ENCODE data around the gene AP1M1. TPM values are rescaled to one million over a fixed set of nuclear protein-coding genes. Genes with fewer than 3 reads are reported as not detected.

The AP1M1 gene
- total and polyA plus RNA-seq, 2 of the 4 experiments (the other 2 are of a cell fraction), result 85.1 to 99.1 TPM

DNA sequence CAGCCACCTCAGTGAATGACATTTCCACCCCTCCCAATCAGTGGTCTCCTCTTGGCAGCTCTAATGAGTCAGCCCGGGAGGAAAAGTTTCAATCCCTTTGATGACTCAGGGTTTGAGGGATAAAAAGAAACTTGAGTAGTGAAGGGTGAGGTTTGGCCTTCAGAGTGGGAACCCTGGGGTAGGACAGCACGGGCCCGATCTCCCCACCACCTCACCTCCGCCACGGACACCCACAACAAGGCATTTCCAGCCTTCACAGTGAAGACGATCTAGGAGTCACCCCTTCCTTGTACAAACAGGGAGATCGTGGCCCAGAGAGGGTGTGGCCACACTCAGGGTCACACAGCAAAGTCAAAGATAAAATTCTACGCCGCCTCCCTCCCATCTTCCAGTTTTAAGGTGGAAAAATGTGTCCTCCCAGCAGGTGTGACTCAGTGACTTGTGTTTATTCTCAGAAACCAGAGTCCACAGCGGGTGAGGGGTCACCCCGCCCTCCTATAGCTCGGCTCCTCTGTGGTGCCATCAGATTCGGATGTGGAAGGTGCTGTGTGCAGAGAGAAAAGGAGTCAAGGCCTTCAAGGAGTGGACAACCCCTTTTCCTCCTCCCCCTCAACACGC is 36.7 kb upstream of the AP1M1 start:
- peak; percentile 87 for DNase-seq
- WGBS, 2 experiments (ENCODE audit: extremely low coverage in 2 of 2, insufficient read length in 1 of 2), result no CpG with 5 or more reads among the region's 14 CpGs
- no peaks in the 10 kb centered on the region for H3K79me1 ChIP-seq (ENCODE audit: low read depth in 1 of 2, low read length in 2 of 2)
- peak overlapping the region; percentile 89 for H2AFZ ChIP-seq (replicated peaks; ENCODE audit: low read length, poor library complexity)
- peak overlapping the region; percentile 50 for H3K4me2 ChIP-seq (ENCODE audit: low read depth, low read length)
- H2AK9ac ChIP-seq (replicated peaks; ENCODE audit: low read depth, low read length, poor library complexity), result peak overlapping the region; percentile 94
- H3K56ac ChIP-seq (ENCODE audit: extremely low read depth, insufficient read depth, low read length), result 0 out of 2 replicates have a peak overlapping the region, but pooled peaks have one; percentile 12
- no peaks in the 10 kb centered on the region for H3K27me3 ChIP-seq (ENCODE audit: control insufficient read depth, insufficient read depth, low read length)
- peak overlapping the region; percentile 79 for H4K91ac ChIP-seq (ENCODE audit: insufficient read depth, low read depth, low read length)
- peak overlapping the region; percentile 51 to 94; a peak in 3 of 4 replicates for H4K8ac ChIP-seq (ENCODE audit: low read depth in 2 of 2, low read length in 2 of 2)
- no peaks in the 10 kb centered on the region for H3K9me3 ChIP-seq (ENCODE audit: control insufficient read depth, insufficient read depth, low read length)
- dilution Hi-C loops (cut with HindIII; ENCODE audit: low sequenced_read_pairs, unreplicated experiment) (no loop called here), in situ Hi-C loops (cut with MboI; ENCODE audit: low sequenced_read_pairs) (no loop called here), intact Hi-C loops (cut with micrococcal nuclease) (no loop called here)
- POLR2A ChIA-PET (ENCODE audit: unreplicated experiment), result no interaction called here
- peak overlapping the region; percentile 93 for H2BK120ac ChIP-seq (ENCODE audit: low read depth, low read length)
- H3K4ac ChIP-seq (ENCODE audit: low read depth, low read length), result peak overlapping the region; percentile 90
- no TSS peak for BruUV-seq (replicated peaks)
- H3K23ac ChIP-seq (ENCODE audit: low read depth, low read length), result peak overlapping the region; percentile 11; the same call in 1 of the 2 replicates
- peaks cover 8% of the 10 kb centered on the region for H3K4me1 ChIP-seq (ENCODE audit: control insufficient read depth, insufficient read depth, low read length)
- no peaks in the 10 kb centered on the region for H4K20me1 ChIP-seq (ENCODE audit: insufficient read depth, low read length)
- peak overlapping the region; percentile 35; the same call in 1 of the 2 replicates for H3K14ac ChIP-seq (replicated peaks; ENCODE audit: low read depth, low read length)
- peaks cover 8% of the 10 kb centered on the region for H3K9me1 ChIP-seq (ENCODE audit: insufficient read depth, low read length)
- H4K5ac ChIP-seq (ENCODE audit: low read depth, low read length), result no peak overlapping the region
- H3K18ac ChIP-seq (ENCODE audit: low read depth, low read length), result peak overlapping the region; percentile 31; the same call in 1 of the 2 replicates
- CTCF ChIA-PET, result no interaction called here
- H2BK5ac ChIP-seq (ENCODE audit: low read depth, low read length, poor library complexity, severe bottlenecking), result peak overlapping the region; percentile 84
- H2BK20ac ChIP-seq (ENCODE audit: low read depth, low read length), result peak overlapping the region; percentile 93
- peak overlapping the region; percentile 97 for H2AK5ac ChIP-seq (ENCODE audit: low read depth, low read length)
- no peaks in the 10 kb centered on the region for H3K36me3 ChIP-seq (ENCODE audit: control insufficient read depth, insufficient read depth, low read length)
- H3K4me3 ChIP-seq (ENCODE audit: insufficient read depth, low read depth, low read length), result no peak overlapping the region
- H2BK15ac ChIP-seq (ENCODE audit: low read depth, low read length), result peak overlapping the region; percentile 51; the same call in 2 of the 3 replicates
- peak overlapping the region; percentile 5; the same call in 1 of the 2 replicates for H3K9ac ChIP-seq (ENCODE audit: low read depth, low read length)
- peak overlapping the region; percentile 54 for H3K27ac ChIP-seq (ENCODE audit: insufficient read depth, low read length)
- peak; percentile 86 for ATAC-seq (ENCODE audit: low read depth)
- no peak for TF ChIP-seq CEBPB (IDR thresholded peaks at IDR 0.05; ENCODE audit: low read depth, low read length)
- peak; percentile 64; the same call in 1 of the 2 replicates for TF ChIP-seq BHLHE40 (IDR thresholded peaks at IDR 0.05; ENCODE audit: low read depth, low read length)
- no peak for TF ChIP-seq RAD21 (IDR thresholded peaks at IDR 0.05; ENCODE audit: low read length)
- no peak for TF ChIP-seq USF2 (IDR thresholded peaks at IDR 0.05; ENCODE audit: low read depth, low read length)
- no peak for TF ChIP-seq NFE2L2 (IDR thresholded peaks at IDR 0.05; ENCODE audit: low read depth, low read length)
- peak; percentile 82 for TF ChIP-seq RCOR1 (IDR thresholded peaks at IDR 0.05; ENCODE audit: insufficient replicate concordance, low read length)
- no peak for TF ChIP-seq CHD1 (IDR thresholded peaks at IDR 0.05; ENCODE audit: low read depth, low read length)
- peak; percentile 71 for TF ChIP-seq FOS (IDR thresholded peaks at IDR 0.05; ENCODE audit: low read depth, low read length)
- TF ChIP-seq MAZ (IDR thresholded peaks at IDR 0.05; ENCODE audit: borderline replicate concordance, low read depth, low read length), result 0 out of 2 replicates have a peak, but pooled peaks have one; percentile 21
- TF ChIP-seq RFX5 (IDR thresholded peaks at IDR 0.05; ENCODE audit: low read depth, low read length), result no peak
- no peak for TF ChIP-seq POLR2A (IDR thresholded peaks at IDR 0.05; ENCODE audit: low read depth, low read length)
- no peak for TF ChIP-seq ELK1 (IDR thresholded peaks at IDR 0.05; ENCODE audit: borderline replicate concordance, low read depth, low read length)
- TF ChIP-seq SMC3 (IDR thresholded peaks at IDR 0.05; ENCODE audit: low read depth, low read length), result no peak
- peak; percentile 32; the same call in 1 of the 2 replicates for TF ChIP-seq MAFK (IDR thresholded peaks at IDR 0.05; ENCODE audit: low read depth, low read length)
- no peak for TF ChIP-seq CTCF (conservative IDR thresholded peaks at IDR 0.05; ENCODE audit: low read depth, low read length)

All from IMR-90 (cell line).